Measurements from ENCODE around the gene ZNF462. TPM values are rescaled to one million over a fixed set of nuclear protein-coding genes. Genes with fewer than 3 reads are reported as not detected.
A peak's percentile ranks its signal among the peaks of the same experiment; 100 is the strongest.

Gene ZNF462
- total and polyA plus RNA-seq, 2 donors, result 2.0 to 6.6 TPM

GRCh38 chr9:107008447-107008846 is 145.5 kb downstream of the ZNF462 start:
- DNase-seq (ENCODE audit: low read depth in 6 of 9, low spot score in 9 of 9), result no peak
- 97% methylated on average over 6 of the region's 6 CpGs for WGBS
- H3K4me1 ChIP-seq (ENCODE audit: control insufficient read depth in 2 of 2, insufficient read depth in 2 of 2, low read length in 2 of 2), result no peaks in the 10 kb centered on the region
- no peak overlapping the region for H3K27ac ChIP-seq (ENCODE audit: low read depth in 1 of 2, low read length in 1 of 2)
- H3K36me3 ChIP-seq (ENCODE audit: control insufficient read depth in 2 of 2, insufficient read depth in 2 of 2, low read length in 1 of 2), result no peaks in the 10 kb centered on the region
- no peak overlapping the region for H3K4me3 ChIP-seq (ENCODE audit: low read length in 2 of 2)
- no peaks in the 10 kb centered on the region for H3K9me3 ChIP-seq (ENCODE audit: control insufficient read depth in 2 of 2, insufficient read depth in 1 of 2, low read length in 1 of 2)
- H3K27me3 ChIP-seq (ENCODE audit: control insufficient read depth in 2 of 2, insufficient read depth in 1 of 2, low read length in 1 of 2), result no peaks in the 10 kb centered on the region

- Histone ChIP-seq H3K9me3 (ENCODE audit: control insufficient read depth in 2 of 2, insufficient read depth in 1 of 2, low read length in 1 of 2) (no peaks in the 10 kb centered on the region), H3K4me3 (ENCODE audit: low read length in 2 of 2) (no peak overlapping the region), H3K27ac (ENCODE audit: low read depth in 1 of 2, low read length in 1 of 2) (no peak overlapping the region), H3K36me3 (ENCODE audit: control insufficient read depth in 2 of 2, insufficient read depth in 2 of 2, low read length in 1 of 2) (no peaks in the 10 kb centered on the region), H3K4me1 (ENCODE audit: control insufficient read depth in 2 of 2, insufficient read depth in 2 of 2, low read length in 2 of 2) (peaks cover 0 to 8% of the 10 kb centered on the region in 2 donors), H3K27me3 (ENCODE audit: control insufficient read depth in 2 of 2, insufficient read depth in 1 of 2, low read length in 1 of 2) (no peaks in the 10 kb centered on the region)
- DNase-seq (ENCODE audit: low read depth in 6 of 9, low spot score in 9 of 9), result no peak
- WGBS, result 92% methylated on average over 4 of the region's 4 CpGs
Observed at GRCh38 chr9:107016383-107016782, 153.4 kb downstream of the ZNF462 start.

DNA sequence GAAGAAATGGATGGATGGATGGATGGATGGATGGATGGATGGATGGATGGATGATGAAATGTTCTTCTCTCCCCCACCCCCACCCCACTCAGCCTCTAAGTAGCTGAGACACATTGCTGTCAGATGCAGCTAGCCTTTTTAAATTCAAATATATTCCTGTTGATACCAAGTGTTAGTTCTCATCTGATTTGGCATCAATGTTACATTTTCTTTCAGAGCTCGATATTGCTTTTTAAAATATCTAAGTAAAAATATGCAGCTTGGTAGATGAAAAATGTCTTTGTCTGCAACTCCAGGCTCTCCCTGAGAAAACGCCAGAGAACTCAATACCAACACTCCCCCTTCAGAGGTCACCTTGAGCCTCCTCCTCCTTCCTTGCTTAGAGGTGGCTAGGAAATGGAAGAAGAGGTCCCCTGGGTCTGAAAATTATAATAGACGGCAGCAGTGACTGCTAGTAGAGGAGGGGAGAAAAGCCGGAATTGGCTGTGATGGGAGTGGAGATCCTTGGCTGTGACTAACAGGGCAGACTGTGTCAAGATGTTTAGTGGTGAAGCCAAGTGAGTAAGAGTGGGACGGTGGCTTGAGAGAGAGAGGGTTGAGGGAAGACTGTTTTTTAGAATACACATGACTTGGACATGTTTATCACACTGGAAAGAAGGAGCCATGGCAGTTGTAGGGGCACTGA is 156.0 kb downstream of the ZNF462 start:
- no peak overlapping the region for H3K4me3 ChIP-seq (ENCODE audit: low read length in 2 of 2)
- H3K27me3 ChIP-seq (ENCODE audit: control insufficient read depth in 2 of 2, insufficient read depth in 1 of 2, low read length in 1 of 2), result no peaks in the 10 kb centered on the region
- no peak for DNase-seq (ENCODE audit: low read depth in 6 of 9, low spot score in 9 of 9)
- no peak overlapping the region for H3K27ac ChIP-seq (ENCODE audit: low read depth in 1 of 2, low read length in 1 of 2)
- WGBS, result 93% methylated on average over 5 of the region's 5 CpGs
- H3K9me3 ChIP-seq (ENCODE audit: control insufficient read depth in 2 of 2, insufficient read depth in 1 of 2, low read length in 1 of 2), result no peaks in the 10 kb centered on the region
- no peaks in the 10 kb centered on the region for H3K36me3 ChIP-seq (ENCODE audit: control insufficient read depth in 2 of 2, insufficient read depth in 2 of 2, low read length in 1 of 2)
- peaks cover 2 to 11% of the 10 kb centered on the region in 2 donors for H3K4me1 ChIP-seq (ENCODE audit: control insufficient read depth in 2 of 2, insufficient read depth in 2 of 2, low read length in 2 of 2)

DNA sequence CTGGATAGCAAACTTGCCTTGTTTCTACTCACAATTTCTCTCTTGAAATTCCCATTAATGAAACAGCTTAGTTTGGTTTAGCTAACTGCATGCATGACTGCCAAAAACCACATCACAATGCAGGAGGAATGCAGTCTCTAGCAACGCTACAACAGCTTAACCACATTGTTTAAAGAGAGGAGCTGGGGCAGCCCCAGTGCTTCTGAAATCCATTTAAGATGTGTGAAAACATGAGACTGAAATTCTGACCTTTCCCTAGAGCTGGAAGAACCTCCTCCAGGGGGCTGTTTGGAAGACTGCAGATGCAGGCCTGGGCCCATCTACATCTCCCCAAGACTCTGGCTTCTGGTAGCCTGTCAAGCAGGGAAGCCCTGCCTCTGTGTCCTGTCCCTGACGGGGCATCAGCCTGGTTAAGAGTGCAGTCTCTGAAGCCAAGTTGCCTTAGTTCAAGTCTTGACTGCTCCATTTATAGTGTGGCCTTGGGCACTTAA is 157.1 kb downstream of the ZNF462 start:
- H3K36me3 ChIP-seq (ENCODE audit: control insufficient read depth in 2 of 2, insufficient read depth in 2 of 2, low read length in 1 of 2), result no peaks in the 10 kb centered on the region
- no peak overlapping the region for H3K4me3 ChIP-seq (ENCODE audit: low read length in 2 of 2)
- 48% methylated on average over 2 of the region's 2 CpGs for WGBS
- no peaks in the 10 kb centered on the region for H3K27me3 ChIP-seq (ENCODE audit: control insufficient read depth in 2 of 2, insufficient read depth in 1 of 2, low read length in 1 of 2)
- peak in 6 of 9 donors; percentile 21 to 69 (median 28) for DNase-seq (ENCODE audit: low read depth in 6 of 9, low spot score in 9 of 9)
- H3K4me1 ChIP-seq (ENCODE audit: control insufficient read depth in 2 of 2, insufficient read depth in 2 of 2, low read length in 2 of 2), result peaks cover 5 to 22% of the 10 kb centered on the region in 2 donors
- H3K27ac ChIP-seq (ENCODE audit: low read depth in 1 of 2, low read length in 1 of 2), result no peak overlapping the region
- no peaks in the 10 kb centered on the region for H3K9me3 ChIP-seq (ENCODE audit: control insufficient read depth in 2 of 2, insufficient read depth in 1 of 2, low read length in 1 of 2)

- no peak overlapping the region for H3K4me3 ChIP-seq (ENCODE audit: low read length in 2 of 2)
- H3K36me3 ChIP-seq (ENCODE audit: control insufficient read depth in 2 of 2, insufficient read depth in 2 of 2, low read length in 1 of 2), result no peaks in the 10 kb centered on the region
- peaks cover 5 to 22% of the 10 kb centered on the region in 2 donors for H3K4me1 ChIP-seq (ENCODE audit: control insufficient read depth in 2 of 2, insufficient read depth in 2 of 2, low read length in 2 of 2)
- no peaks in the 10 kb centered on the region for H3K9me3 ChIP-seq (ENCODE audit: control insufficient read depth in 2 of 2, insufficient read depth in 1 of 2, low read length in 1 of 2)
- no peaks in the 10 kb centered on the region for H3K27me3 ChIP-seq (ENCODE audit: control insufficient read depth in 2 of 2, insufficient read depth in 1 of 2, low read length in 1 of 2)
- no peak overlapping the region for H3K27ac ChIP-seq (ENCODE audit: low read depth in 1 of 2, low read length in 1 of 2)
- WGBS, result 7% methylated on average over 2 of the region's 2 CpGs
- peak in 5 of 9 donors; percentile 14 to 70 (median 21) for DNase-seq (ENCODE audit: low read depth in 6 of 9, low spot score in 9 of 9)
Observed at GRCh38 chr9:107024193-107024592, 161.2 kb downstream of the ZNF462 start.

- Histone ChIP-seq H3K36me3 (ENCODE audit: control insufficient read depth in 2 of 2, insufficient read depth in 2 of 2, low read length in 1 of 2) (no peaks in the 10 kb centered on the region), H3K27me3 (ENCODE audit: control insufficient read depth in 2 of 2, insufficient read depth in 1 of 2, low read length in 1 of 2) (no peaks in the 10 kb centered on the region), H3K9me3 (ENCODE audit: control insufficient read depth in 2 of 2, insufficient read depth in 1 of 2, low read length in 1 of 2) (no peaks in the 10 kb centered on the region), H3K4me3 (ENCODE audit: low read length in 2 of 2) (no peak overlapping the region), H3K4me1 (ENCODE audit: control insufficient read depth in 2 of 2, insufficient read depth in 2 of 2, low read length in 2 of 2) (peaks cover 5 to 14% of the 10 kb centered on the region in 2 donors), H3K27ac (ENCODE audit: low read depth in 1 of 2, low read length in 1 of 2) (no peak overlapping the region)
- no peak for DNase-seq (ENCODE audit: low read depth in 6 of 9, low spot score in 9 of 9)
- WGBS, result 97% methylated on average over 5 of the region's 5 CpGs
Observed at GRCh38 chr9:107025260-107026035, 162.5 kb downstream of the ZNF462 start.

GRCh38 chr9:107029146-107029545 is 166.2 kb downstream of the ZNF462 start:
- Histone ChIP-seq H3K36me3 (ENCODE audit: control insufficient read depth in 2 of 2, insufficient read depth in 2 of 2, low read length in 1 of 2) (no peaks in the 10 kb centered on the region), H3K27ac (ENCODE audit: low read depth in 1 of 2, low read length in 1 of 2) (no peak overlapping the region), H3K4me1 (ENCODE audit: control insufficient read depth in 2 of 2, insufficient read depth in 2 of 2, low read length in 2 of 2) (peaks cover 2 to 15% of the 10 kb centered on the region in 2 donors), H3K4me3 (ENCODE audit: low read length in 2 of 2) (no peak overlapping the region), H3K27me3 (ENCODE audit: control insufficient read depth in 2 of 2, insufficient read depth in 1 of 2, low read length in 1 of 2) (no peaks in the 10 kb centered on the region), H3K9me3 (ENCODE audit: control insufficient read depth in 2 of 2, insufficient read depth in 1 of 2, low read length in 1 of 2) (no peaks in the 10 kb centered on the region)
- 92% methylated on average over 3 of the region's 3 CpGs for WGBS
- DNase-seq (ENCODE audit: low read depth in 6 of 9, low spot score in 9 of 9), result no peak

- WGBS, result 39% methylated on average over 3 of the region's 3 CpGs
- DNase-seq (ENCODE audit: low read depth in 6 of 9, low spot score in 9 of 9), result peak in 8 of 9 donors; percentile 28 to 88 (median 52)
- H3K27ac ChIP-seq (ENCODE audit: low read depth in 1 of 2, low read length in 1 of 2), result no peak overlapping the region
- no peaks in the 10 kb centered on the region for H3K9me3 ChIP-seq (ENCODE audit: control insufficient read depth in 2 of 2, insufficient read depth in 1 of 2, low read length in 1 of 2)
- H3K27me3 ChIP-seq (ENCODE audit: control insufficient read depth in 2 of 2, insufficient read depth in 1 of 2, low read length in 1 of 2), result no peaks in the 10 kb centered on the region
- H3K4me1 ChIP-seq (ENCODE audit: control insufficient read depth in 2 of 2, insufficient read depth in 2 of 2, low read length in 2 of 2), result peaks cover 0 to 16% of the 10 kb centered on the region in 2 donors
- H3K36me3 ChIP-seq (ENCODE audit: control insufficient read depth in 2 of 2, insufficient read depth in 2 of 2, low read length in 1 of 2), result no peaks in the 10 kb centered on the region
- H3K4me3 ChIP-seq (ENCODE audit: low read length in 2 of 2), result no peak overlapping the region
Observed at GRCh38 chr9:107033966-107034365, 171.0 kb downstream of the ZNF462 start.

- no peak for DNase-seq (ENCODE audit: low read depth in 6 of 9, low spot score in 9 of 9)
Observed at GRCh38 chr9:107034831-107035230, 171.9 kb downstream of the ZNF462 start.

More at GRCh38 chr9:107034831-107035230, 171.9 kb downstream of the ZNF462 start:
- 94% methylated on average over 5 of the region's 5 CpGs for WGBS
- Histone ChIP-seq H3K27ac (ENCODE audit: low read depth in 1 of 2, low read length in 1 of 2) (no peak overlapping the region), H3K4me3 (ENCODE audit: low read length in 2 of 2) (no peak overlapping the region), H3K4me1 (ENCODE audit: control insufficient read depth in 2 of 2, insufficient read depth in 2 of 2, low read length in 2 of 2) (peaks cover 0 to 20% of the 10 kb centered on the region in 2 donors), H3K9me3 (ENCODE audit: control insufficient read depth in 2 of 2, insufficient read depth in 1 of 2, low read length in 1 of 2) (no peaks in the 10 kb centered on the region), H3K27me3 (ENCODE audit: control insufficient read depth in 2 of 2, insufficient read depth in 1 of 2, low read length in 1 of 2) (no peaks in the 10 kb centered on the region), H3K36me3 (ENCODE audit: control insufficient read depth in 2 of 2, insufficient read depth in 2 of 2, low read length in 1 of 2) (no peaks in the 10 kb centered on the region)

Data from thymus (tissue), 11 donors.